Dendritic cell treated with granulocyte-macrophage colony-stimulating factor and Interleukin-4, amounts not matched to agents 40 ng/mL and 50 ng/mL, for 4 days (primary cell): ENCODE results near the gene IFITM10.

ENCODE experiments used
- H3K27ac Mint-ChIP-seq: one replicate; pipeline ENCODE4 v1.8.0; 2022; ENCODE audit warnings: mild to moderate bottlenecking, mixed read lengths
- H3K27me3 Mint-ChIP-seq: one replicate; pipeline ENCODE4 v1.8.0; 2022; ENCODE audit warnings: mild to moderate bottlenecking, mixed read lengths
- H3K36me3 Mint-ChIP-seq: one replicate; pipeline ENCODE4 v1.8.0; 2022; ENCODE audit warnings: low read depth, mixed read lengths
- H3K4me1 Mint-ChIP-seq: one replicate; pipeline ENCODE4 v1.8.0; 2022; ENCODE audit warnings: low read depth, mixed read lengths
- H3K4me3 Mint-ChIP-seq: one replicate; pipeline ENCODE4 v1.8.0; 2022; ENCODE audit warnings: mild to moderate bottlenecking, moderate library complexity, mixed read lengths
- H3K9me3 Mint-ChIP-seq: one replicate; pipeline ENCODE4 v1.8.0; 2022; ENCODE audit warnings: mixed read lengths
- intact Hi-C: fragments of 100-400 bp; cut with micrococcal nuclease; formaldehyde crosslinking; loops from one replicate; pipeline ENCODE4 v1.15.0; 2022

The IFITM10 gene

GRCh38 chr11:1750481-1750839 lies at the start of gene IFITM10:
Gene IFITM10, minus strand, starts transcription at chr11:1750595. Its CDS starts 153 bp downstream, at chr11:1750442.
- Mint-ChIP-seq H3K27ac (peak within 1 kb of the TSS; percentile 39), H3K27me3 (peaks cover 57% of the 10 kb centered on the region), H3K36me3 (peaks cover 50% of the 10 kb centered on the region), H3K9me3 (no peaks in the 10 kb centered on the region), H3K4me1 (peaks cover 76% of the 10 kb centered on the region), H3K4me3 (peak within 1 kb of the TSS; percentile 27)
- intact Hi-C loops = loop anchor here (5.0 kb wide), 1 partner anchor 42 kb away; no protein-coding TSS in a partner anchor

DNA sequence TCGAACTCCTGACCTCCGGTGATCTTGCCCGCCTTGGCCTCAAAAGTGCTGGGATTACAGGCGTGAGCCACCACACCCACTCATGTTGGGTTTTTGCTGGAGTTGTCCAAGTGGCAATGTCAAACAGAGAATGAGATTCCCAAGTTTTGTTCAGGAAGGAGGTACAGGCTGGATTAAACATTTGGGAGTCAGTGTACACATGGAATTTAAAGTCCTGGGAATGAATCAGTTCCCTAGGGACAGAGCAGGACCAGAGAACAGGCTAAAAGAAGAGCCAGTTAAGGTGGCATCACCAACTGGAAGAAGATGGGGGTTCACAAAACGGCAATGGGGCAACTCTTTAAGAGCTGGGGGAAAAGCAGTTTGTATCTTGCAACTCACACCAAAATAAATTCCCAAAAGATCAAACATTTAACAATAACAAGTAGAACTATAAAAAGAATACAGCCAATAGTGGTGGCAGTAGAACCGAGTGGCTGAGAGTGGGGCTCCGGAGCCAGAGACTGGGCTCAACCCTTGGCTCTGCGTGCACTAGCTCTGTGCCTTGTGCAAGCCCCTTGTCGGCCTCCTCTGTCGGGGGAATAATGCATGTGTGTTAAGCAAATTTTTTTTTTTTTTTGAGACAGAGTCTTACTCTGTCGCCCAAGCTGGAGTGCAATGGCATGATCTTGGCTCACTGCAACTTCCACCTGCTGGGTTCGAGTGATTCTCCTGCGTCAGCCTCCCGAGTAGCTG lies 47.2 kb upstream of the IFITM10 start:
- Mint-ChIP-seq H3K36me3 (no peaks in the 10 kb centered on the region), H3K4me3 (no peak overlapping the region), H3K4me1 (peaks cover 3% of the 10 kb centered on the region), H3K27me3 (peaks cover 59% of the 10 kb centered on the region), H3K9me3 (no peaks in the 10 kb centered on the region), H3K27ac (no peak overlapping the region)
- intact Hi-C loops = no loop called here

- Mint-ChIP-seq H3K27ac (no peak overlapping the region), H3K27me3 (peaks cover 55% of the 10 kb centered on the region), H3K4me1 (peaks cover 6% of the 10 kb centered on the region), H3K9me3 (no peaks in the 10 kb centered on the region), H3K36me3 (no peaks in the 10 kb centered on the region), H3K4me3 (no peak overlapping the region)
- intact Hi-C loops = no loop called here
These were observed 46.1 kb upstream of the IFITM10 start for GRCh38 chr11:1796413-1797011.

DNA sequence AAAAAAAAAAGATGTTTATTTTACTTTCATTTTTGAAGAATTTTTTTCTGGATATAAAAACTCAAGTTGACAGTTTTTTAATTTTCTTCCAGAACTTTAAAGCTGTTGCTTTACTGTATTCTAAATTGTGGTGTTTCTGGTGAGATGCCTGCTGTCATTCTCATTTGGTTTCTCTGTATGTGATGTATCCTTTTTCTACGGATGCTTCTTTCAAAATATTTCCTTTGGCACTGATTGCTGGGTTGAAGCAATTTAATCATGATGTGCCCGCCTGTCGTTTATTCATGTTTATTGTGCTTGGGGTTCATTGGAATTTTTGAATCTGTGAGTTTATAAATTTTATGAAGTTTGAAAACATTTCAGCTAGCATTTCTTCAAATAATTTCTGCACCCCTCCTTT lies 42.7 kb upstream of the IFITM10 start:
- Mint-ChIP-seq H3K4me3 (no peak overlapping the region), H3K4me1 (peaks cover 6% of the 10 kb centered on the region), H3K27me3 (peaks cover 49% of the 10 kb centered on the region), H3K9me3 (no peaks in the 10 kb centered on the region), H3K36me3 (no peaks in the 10 kb centered on the region), H3K27ac (no peak overlapping the region)
- intact Hi-C loops = loop anchor here (5.0 kb wide), 1 partner anchor 41 kb away; the partner anchor contains the start of gene IFITM10

DNA sequence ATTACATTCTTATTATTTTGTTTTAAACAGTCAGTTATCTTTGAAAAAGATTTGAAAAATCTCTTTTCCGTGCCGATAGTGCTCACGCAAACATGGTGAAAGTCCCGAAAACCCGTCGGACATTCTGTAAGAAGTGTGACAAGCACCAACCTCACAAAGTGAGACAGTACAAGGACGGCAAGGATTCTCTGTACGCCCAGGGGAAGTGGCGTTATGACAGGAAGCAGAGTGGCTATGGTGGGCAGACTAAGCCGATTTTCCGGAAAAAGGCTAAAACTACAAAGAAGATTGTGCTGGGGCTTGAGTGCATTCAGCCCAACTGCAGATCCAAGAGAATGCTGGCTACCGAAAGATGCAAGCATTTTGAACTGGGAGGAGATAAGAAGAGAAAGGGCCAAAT lies 42.1 kb upstream of the IFITM10 start:
- intact Hi-C loops = loop anchor here (5.0 kb wide), 1 partner anchor 40 kb away; the partner anchor contains the start of gene IFITM10
- peaks cover 8% of the 10 kb centered on the region for H3K4me1 Mint-ChIP-seq
- H3K27me3 Mint-ChIP-seq = peaks cover 43% of the 10 kb centered on the region
- H3K27ac Mint-ChIP-seq = peak overlapping the region; percentile 66
- H3K9me3 Mint-ChIP-seq = no peaks in the 10 kb centered on the region
- H3K4me3 Mint-ChIP-seq = peak overlapping the region; percentile 57
- no peaks in the 10 kb centered on the region for H3K36me3 Mint-ChIP-seq

DNA sequence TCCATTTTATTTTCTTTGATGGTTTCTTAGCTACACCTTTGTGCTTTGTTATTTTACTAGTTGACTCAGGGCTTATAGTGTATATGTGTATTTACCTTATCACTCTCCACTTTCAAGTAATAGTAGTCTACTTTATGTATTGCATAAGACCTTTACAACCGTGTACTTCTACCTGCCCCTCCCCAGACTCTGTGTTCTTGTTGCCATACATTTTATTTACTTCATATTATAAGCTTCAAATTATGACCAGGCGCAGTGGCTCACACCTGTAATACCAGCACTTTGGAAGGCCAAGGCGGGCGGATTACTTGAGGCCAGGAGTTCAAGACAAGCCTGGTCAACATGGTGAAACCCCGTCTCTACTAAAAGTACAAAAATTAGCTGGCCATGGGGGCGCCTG lies 41.5 kb upstream of the IFITM10 start:
- Mint-ChIP-seq H3K27ac (no peak overlapping the region), H3K4me3 (no peak overlapping the region), H3K27me3 (peaks cover 39% of the 10 kb centered on the region), H3K4me1 (peaks cover 13% of the 10 kb centered on the region), H3K36me3 (no peaks in the 10 kb centered on the region), H3K9me3 (no peaks in the 10 kb centered on the region)
- intact Hi-C loops = loop anchor here (5.0 kb wide), 1 partner anchor 40 kb away; the partner anchor contains the start of gene IFITM10

DNA sequence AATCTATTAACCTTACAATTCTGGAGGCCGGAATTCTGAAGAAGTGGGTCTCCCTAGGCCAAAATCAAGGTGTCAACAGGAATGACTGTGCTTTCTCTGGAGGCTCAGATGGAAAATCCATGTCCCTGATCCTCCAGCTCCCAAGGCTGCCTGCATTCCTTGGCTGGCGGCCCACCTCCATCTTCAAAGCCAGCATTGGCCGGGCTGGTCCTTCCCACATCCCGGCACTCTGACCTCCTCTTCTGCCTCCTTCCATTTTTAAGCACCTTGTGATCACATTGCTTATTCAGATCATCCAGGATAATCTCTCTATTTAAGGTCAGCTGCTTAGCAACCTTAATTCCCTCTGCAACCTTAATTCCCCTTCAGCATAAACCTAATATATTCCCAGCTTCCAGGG lies 36.1 kb upstream of the IFITM10 start:
- intact Hi-C loops = loop anchor here (1.0 kb wide), 1 partner anchor 14 kb away; no protein-coding TSS in a partner anchor
- Mint-ChIP-seq H3K4me1 (peaks cover 62% of the 10 kb centered on the region), H3K4me3 (no peak overlapping the region)

GRCh38 chr11:1785749-1786413 lies 35.5 kb upstream of the IFITM10 start:
- intact Hi-C loops = loop anchor here (1.0 kb wide), 1 partner anchor 14 kb away; no protein-coding TSS in a partner anchor
- H3K36me3 Mint-ChIP-seq = no peaks in the 10 kb centered on the region
- H3K9me3 Mint-ChIP-seq = no peaks in the 10 kb centered on the region
- no peak overlapping the region for H3K4me3 Mint-ChIP-seq
- H3K27ac Mint-ChIP-seq = peak overlapping the region; percentile 83
- peaks cover 25% of the 10 kb centered on the region for H3K27me3 Mint-ChIP-seq
- peaks cover 68% of the 10 kb centered on the region for H3K4me1 Mint-ChIP-seq

More for the DNA sequence above, 36.1 kb upstream of the IFITM10 start:
- no peaks in the 10 kb centered on the region for H3K9me3 Mint-ChIP-seq
- no peaks in the 10 kb centered on the region for H3K36me3 Mint-ChIP-seq
- peaks cover 29% of the 10 kb centered on the region for H3K27me3 Mint-ChIP-seq
- peak overlapping the region; percentile 83 for H3K27ac Mint-ChIP-seq

DNA sequence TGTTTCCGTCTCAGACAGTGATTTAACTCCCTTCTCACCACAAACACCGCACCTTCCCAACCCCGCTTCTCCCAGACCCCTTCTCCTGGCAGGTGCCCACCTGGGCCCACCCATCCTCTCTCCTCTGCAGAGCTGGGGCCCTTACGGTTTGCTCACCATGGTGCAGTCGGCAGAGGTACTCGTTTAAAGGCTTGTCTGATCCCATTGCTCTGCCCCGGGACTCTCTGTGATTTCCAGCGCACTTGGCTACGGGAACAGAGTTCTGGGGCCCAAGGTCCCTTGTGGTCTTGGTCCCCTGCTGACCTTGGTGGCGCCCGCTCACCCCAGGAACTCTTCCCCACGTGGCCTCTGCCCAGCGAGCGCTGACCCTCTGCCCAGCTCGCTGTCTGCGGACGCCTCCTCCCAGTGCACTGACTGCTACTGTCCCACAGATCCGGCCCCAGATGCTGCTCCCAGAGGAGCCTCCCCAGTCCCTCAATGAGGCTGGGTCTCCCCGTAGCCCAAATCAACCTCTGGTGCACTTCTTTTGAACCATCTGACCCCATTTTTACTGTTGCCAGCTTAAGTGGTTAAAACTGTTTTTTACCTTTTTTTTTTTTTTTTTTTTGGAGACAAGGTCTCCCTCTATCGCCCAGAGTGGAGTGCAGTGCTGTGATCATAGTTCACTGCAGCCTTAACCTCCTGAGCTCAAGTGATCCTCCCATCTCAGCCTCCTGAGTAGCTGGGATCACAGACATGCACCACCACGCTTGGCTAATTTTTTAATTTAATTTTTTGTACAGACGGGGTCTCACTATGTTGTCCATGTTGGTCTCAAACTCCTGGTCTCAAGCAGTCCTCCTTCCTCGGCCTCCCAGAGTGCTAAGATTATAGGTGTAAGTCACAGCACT lies 34.6 kb upstream of the IFITM10 start:
- Mint-ChIP-seq H3K27me3 (peaks cover 26% of the 10 kb centered on the region), H3K27ac (peak overlapping the region; percentile 83), H3K4me3 (no peak overlapping the region), H3K4me1 (peaks cover 77% of the 10 kb centered on the region), H3K36me3 (no peaks in the 10 kb centered on the region), H3K9me3 (no peaks in the 10 kb centered on the region)
- intact Hi-C loops = no loop called here

DNA sequence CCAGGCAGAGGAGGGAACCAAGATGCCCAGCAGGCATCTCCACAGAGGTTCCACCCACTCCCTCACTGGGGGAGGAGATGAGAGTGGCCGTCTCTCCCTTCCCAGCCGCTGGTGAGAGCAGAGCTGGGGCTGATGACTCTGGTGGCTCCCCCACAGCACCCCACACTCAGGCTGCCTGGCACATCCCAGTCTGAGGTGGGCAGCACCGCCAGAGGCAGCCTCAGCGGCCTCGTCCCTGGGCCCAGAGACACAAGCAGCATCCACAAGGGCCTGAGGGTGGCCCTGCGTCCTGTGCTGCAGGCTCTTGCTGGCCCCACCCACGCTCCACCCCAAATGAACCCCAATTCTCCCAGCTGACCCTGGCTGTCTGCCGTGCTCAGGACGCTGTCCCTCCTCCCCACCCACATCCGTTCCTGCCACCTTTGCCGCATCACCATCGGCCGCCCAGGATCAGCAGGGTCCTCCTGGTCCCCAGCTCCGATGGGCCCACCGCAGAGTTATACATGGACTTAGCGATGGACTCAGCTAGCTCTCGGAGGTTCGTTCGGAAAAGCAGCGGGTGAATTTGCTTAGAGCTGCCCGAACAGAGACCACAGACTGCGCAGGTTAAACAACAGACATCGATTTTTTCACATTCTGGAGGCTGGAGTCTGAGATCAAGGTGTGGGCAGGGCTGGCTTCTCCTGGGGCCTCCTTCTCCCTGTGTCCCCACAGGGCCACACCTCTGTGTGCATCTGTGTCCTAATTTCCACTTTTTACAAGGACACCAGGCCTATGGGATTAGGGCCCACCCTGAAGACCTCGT lies 33.5 kb upstream of the IFITM10 start:
- H3K36me3 Mint-ChIP-seq = no peaks in the 10 kb centered on the region
- peaks cover 88% of the 10 kb centered on the region for H3K4me1 Mint-ChIP-seq
- intact Hi-C loops = no loop called here
- peaks cover 33% of the 10 kb centered on the region for H3K27me3 Mint-ChIP-seq
- H3K27ac Mint-ChIP-seq = peak overlapping the region; percentile 83
- no peaks in the 10 kb centered on the region for H3K9me3 Mint-ChIP-seq
- H3K4me3 Mint-ChIP-seq = peak overlapping the region; percentile 51

GRCh38 chr11:1782831-1783724 lies 32.7 kb upstream of the IFITM10 start:
- Mint-ChIP-seq H3K4me1 (peaks cover 96% of the 10 kb centered on the region), H3K36me3 (no peaks in the 10 kb centered on the region), H3K27me3 (peaks cover 34% of the 10 kb centered on the region), H3K9me3 (no peaks in the 10 kb centered on the region), H3K27ac (peak overlapping the region; percentile 82), H3K4me3 (peak overlapping the region; percentile 51)
- intact Hi-C loops = no loop called here

DNA sequence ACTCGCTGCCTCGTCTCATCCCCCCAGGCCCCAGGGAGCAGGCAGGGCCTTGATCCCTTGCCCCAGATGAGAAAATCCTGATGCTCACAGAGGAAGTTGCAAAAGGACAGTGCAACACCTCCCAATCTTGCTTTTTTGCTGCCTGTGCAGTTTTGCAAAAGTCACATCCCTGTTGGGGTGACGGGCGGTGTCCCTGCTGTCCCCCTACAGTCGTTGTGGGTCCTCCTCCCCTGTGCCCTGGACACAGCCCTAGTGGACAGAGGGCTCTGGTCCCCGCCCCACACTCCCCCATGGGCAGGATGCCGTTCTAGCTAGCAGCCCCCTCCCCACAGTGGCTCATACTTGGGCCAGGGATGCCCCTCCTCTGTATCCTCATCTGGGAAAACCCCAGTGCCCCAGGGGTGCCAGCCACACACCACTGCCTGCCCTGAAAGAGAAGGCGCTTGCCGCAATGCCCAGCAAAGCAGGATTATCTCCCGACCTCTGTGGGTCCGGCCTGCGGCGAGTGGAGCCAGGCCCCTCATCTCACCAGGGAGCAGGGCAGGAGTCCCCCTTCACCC lies 31.7 kb upstream of the IFITM10 start:
- Mint-ChIP-seq H3K36me3 (no peaks in the 10 kb centered on the region), H3K27ac (peak overlapping the region; percentile 82), H3K4me1 (peaks cover 100% of the 10 kb centered on the region), H3K4me3 (peak overlapping the region; percentile 32), H3K27me3 (peaks cover 34% of the 10 kb centered on the region), H3K9me3 (no peaks in the 10 kb centered on the region)
- intact Hi-C loops = no loop called here
